Naive B cell (primary cell): ENCODE measurements around the gene RASD2. TPM values are rescaled to one million over a fixed set of nuclear protein-coding genes. Genes with fewer than 3 reads are reported as not detected.

Experiments used
- ATAC-seq, 2 donors: fragments of 150-1000 bp; cut with Tn5 transposase; 2 replicates each; pipeline ENCODE4 v1.10.0; 2021; ENCODE audit warnings: low read depth in 2 of 2, mild to moderate bottlenecking in 2 of 2, moderate library complexity in 2 of 2
- DNase-seq: peaks from one replicate; pipeline ENCODE4 v3.0.0; 2022
- H3K27ac Mint-ChIP-seq, 6 donors: one replicate each; pipeline ENCODE4 v1.8.0; 2020 to 2022; ENCODE audit warnings: mild to moderate bottlenecking in 6 of 6, mixed read lengths in 6 of 6, moderate library complexity in 5 of 6, inconsistent platforms in 2 of 6
- H3K27me3 Mint-ChIP-seq, 3 donors: one replicate each; pipeline ENCODE4 v1.8.0; 2021 to 2022; ENCODE audit warnings: mixed read lengths in 3 of 3, mild to moderate bottlenecking in 1 of 3
- H3K36me3 Mint-ChIP-seq, 2 donors: one replicate each; pipeline ENCODE4 v1.8.0; 2020 to 2022; ENCODE audit warnings: mixed read lengths in 2 of 2, inconsistent platforms in 1 of 2, mild to moderate bottlenecking in 1 of 2
- H3K4me1 Mint-ChIP-seq, 3 donors: one replicate each; pipeline ENCODE4 v1.8.0; 2020 to 2022; ENCODE audit warnings: mixed read lengths in 3 of 3, inconsistent platforms in 1 of 3, mild to moderate bottlenecking in 1 of 3, moderate library complexity in 1 of 3
- H3K4me3 Mint-ChIP-seq, 8 donors: one replicate each; pipeline ENCODE4 v1.8.0; 2020 to 2022; ENCODE audit warnings: mild to moderate bottlenecking in 8 of 8, mixed read lengths in 8 of 8, moderate library complexity in 8 of 8, inconsistent platforms in 2 of 8
- H3K9me3 Mint-ChIP-seq, 7 donors: one replicate each; pipeline ENCODE4 v1.8.0; 2020 to 2022; ENCODE audit warnings: mixed read lengths in 7 of 7, mild to moderate bottlenecking in 5 of 7, inconsistent platforms in 2 of 7, moderate library complexity in 1 of 7
- polyA plus RNA-seq, 6 donors: library from polyadenylated mRNA; unstranded; fragments of 300-500 nt; fragmentation: Illumina TruSeq; gene quantifications; one replicate each; pipeline ENCODE4 v1.2.3, GENCODE V29; 2021; ENCODE audit warnings: low read depth in 6 of 6

RASD2 gene
- polyA plus RNA-seq, 6 donors from 2014 or later, result not detected

GRCh38 chr22:35591714-35592417 is 51.2 kb downstream of the RASD2 start:
- H3K27me3 Mint-ChIP-seq, result peaks cover 6 to 37% (median 25%) of the 10 kb centered on the region in 3 donors
- peaks cover 0 to 2% (median 0%) of the 10 kb centered on the region in 7 donors for H3K9me3 Mint-ChIP-seq
- no peaks in the 10 kb centered on the region for H3K36me3 Mint-ChIP-seq
- no peak overlapping the region for H3K4me3 Mint-ChIP-seq
- DNase-seq (no peak), ATAC-seq (no peak)
- H3K4me1 Mint-ChIP-seq, result no peaks in the 10 kb centered on the region
- peak overlapping the region in 1 of 6 donors; percentile 30 for H3K27ac Mint-ChIP-seq

- peaks cover 6 to 37% (median 25%) of the 10 kb centered on the region in 3 donors for H3K27me3 Mint-ChIP-seq
- peaks cover 0 to 2% (median 0%) of the 10 kb centered on the region in 7 donors for H3K9me3 Mint-ChIP-seq
- no peak overlapping the region for H3K27ac Mint-ChIP-seq
- no peaks in the 10 kb centered on the region for H3K4me1 Mint-ChIP-seq
- DNase-seq, result no peak
- no peaks in the 10 kb centered on the region for H3K36me3 Mint-ChIP-seq
- ATAC-seq, result no peak
- H3K4me3 Mint-ChIP-seq, result no peak overlapping the region
These were observed 51.9 kb downstream of the RASD2 start for GRCh38 chr22:35592418-35592967.

GRCh38 chr22:35593071-35593890 is 52.6 kb downstream of the RASD2 start:
- DNase-seq (no peak), ATAC-seq (no peak)
- Mint-ChIP-seq H3K36me3 (no peaks in the 10 kb centered on the region), H3K9me3 (peaks cover 0 to 2% (median 0%) of the 10 kb centered on the region in 7 donors), H3K4me1 (no peaks in the 10 kb centered on the region), H3K27ac (peak overlapping the region in 2 of 6 donors; percentile 5 to 84), H3K4me3 (no peak overlapping the region), H3K27me3 (peaks cover 6 to 37% (median 25%) of the 10 kb centered on the region in 3 donors)

- Mint-ChIP-seq H3K9me3 (peaks cover 0 to 2% (median 0%) of the 10 kb centered on the region in 7 donors), H3K27ac (no peak overlapping the region), H3K4me3 (no peak overlapping the region)
These were observed 53.4 kb downstream of the RASD2 start for GRCh38 chr22:35593891-35594470.

GRCh38 chr22:35594686-35595085 is 54.1 kb downstream of the RASD2 start:
- Mint-ChIP-seq H3K4me1 (no peaks in the 10 kb centered on the region), H3K9me3 (peaks cover 0 to 2% (median 0%) of the 10 kb centered on the region in 7 donors), H3K4me3 (no peak overlapping the region), H3K36me3 (no peaks in the 10 kb centered on the region), H3K27me3 (peaks cover 3 to 37% (median 25%) of the 10 kb centered on the region in 3 donors), H3K27ac (peak overlapping the region in 1 of 6 donors; percentile 3)
- no peak for DNase-seq
- ATAC-seq, result no peak

More at GRCh38 chr22:35593891-35594470, 53.4 kb downstream of the RASD2 start:
- H3K36me3 Mint-ChIP-seq, result no peaks in the 10 kb centered on the region
- ATAC-seq, result no peak
- H3K27me3 Mint-ChIP-seq, result peaks cover 6 to 37% (median 25%) of the 10 kb centered on the region in 3 donors
- H3K4me1 Mint-ChIP-seq, result no peaks in the 10 kb centered on the region
- DNase-seq, result no peak

GRCh38 chr22:35596821-35597220 is 56.2 kb downstream of the RASD2 start:
- Mint-ChIP-seq H3K4me3 (no peak overlapping the region), H3K4me1 (no peaks in the 10 kb centered on the region), H3K9me3 (peaks cover 0 to 2% (median 0%) of the 10 kb centered on the region in 7 donors), H3K27ac (no peak overlapping the region), H3K27me3 (peaks cover 0 to 27% (median 25%) of the 10 kb centered on the region in 3 donors), H3K36me3 (no peaks in the 10 kb centered on the region)
- DNase-seq, result no peak
- no peak for ATAC-seq

- peak overlapping the region in 1 of 8 donors; percentile 30 for H3K4me3 Mint-ChIP-seq
- peaks cover 0 to 2% (median 0%) of the 10 kb centered on the region in 7 donors for H3K9me3 Mint-ChIP-seq
- no peaks in the 10 kb centered on the region for H3K4me1 Mint-ChIP-seq
- ATAC-seq, result no peak
- H3K27me3 Mint-ChIP-seq, result peaks cover 0 to 22% (median 16%) of the 10 kb centered on the region in 3 donors
- H3K36me3 Mint-ChIP-seq, result no peaks in the 10 kb centered on the region
- DNase-seq, result no peak
- peak overlapping the region in 1 of 6 donors; percentile 19 for H3K27ac Mint-ChIP-seq
These were observed 57.2 kb downstream of the RASD2 start for GRCh38 chr22:35597692-35598395.

GRCh38 chr22:35598396-35598710 is 57.7 kb downstream of the RASD2 start:
- DNase-seq (no peak), ATAC-seq (no peak)
- Mint-ChIP-seq H3K9me3 (peaks cover 0 to 2% (median 0%) of the 10 kb centered on the region in 7 donors), H3K36me3 (no peaks in the 10 kb centered on the region), H3K27me3 (peaks cover 0 to 17% (median 11%) of the 10 kb centered on the region in 3 donors), H3K4me1 (no peaks in the 10 kb centered on the region), H3K27ac (no peak overlapping the region), H3K4me3 (no peak overlapping the region)

GRCh38 chr22:35599364-35599763 is 58.7 kb downstream of the RASD2 start:
- ATAC-seq, result no peak
- Mint-ChIP-seq H3K4me3 (no peak overlapping the region), H3K36me3 (no peaks in the 10 kb centered on the region), H3K27me3 (peaks cover 0 to 11% (median 5%) of the 10 kb centered on the region in 3 donors), H3K4me1 (no peaks in the 10 kb centered on the region), H3K9me3 (peaks cover 0 to 2% (median 0%) of the 10 kb centered on the region in 7 donors), H3K27ac (no peak overlapping the region)
- DNase-seq, result no peak

GRCh38 chr22:35600476-35600875 is 59.8 kb downstream of the RASD2 start:
- Mint-ChIP-seq H3K36me3 (no peaks in the 10 kb centered on the region), H3K4me1 (no peaks in the 10 kb centered on the region), H3K4me3 (no peak overlapping the region), H3K27me3 (peaks cover 3 to 6% (median 5%) of the 10 kb centered on the region in 3 donors), H3K27ac (no peak overlapping the region), H3K9me3 (peaks cover 0 to 2% (median 0%) of the 10 kb centered on the region in 7 donors)
- DNase-seq, result no peak
- ATAC-seq, result no peak

- Mint-ChIP-seq H3K9me3 (peaks cover 0 to 2% (median 0%) of the 10 kb centered on the region in 7 donors), H3K27ac (no peak overlapping the region), H3K27me3 (peaks cover 5 to 7% (median 5%) of the 10 kb centered on the region in 3 donors), H3K4me1 (no peaks in the 10 kb centered on the region), H3K4me3 (no peak overlapping the region), H3K36me3 (no peaks in the 10 kb centered on the region)
- DNase-seq (no peak), ATAC-seq (no peak)
These were observed 60.5 kb downstream of the RASD2 start for GRCh38 chr22:35601013-35601580.

- Mint-ChIP-seq H3K4me3 (no peak overlapping the region), H3K36me3 (no peaks in the 10 kb centered on the region), H3K9me3 (no peaks in the 10 kb centered on the region), H3K4me1 (no peaks in the 10 kb centered on the region), H3K27ac (no peak overlapping the region), H3K27me3 (peaks cover 9 to 12% (median 11%) of the 10 kb centered on the region in 3 donors)
- DNase-seq (no peak), ATAC-seq (no peak)
These were observed 61.3 kb downstream of the RASD2 start for GRCh38 chr22:35601743-35602615.
